Pancreas (tissue), 10 donors: ENCODE data around the gene ISCA2. TPM values are rescaled to one million over a fixed set of nuclear protein-coding genes. Genes with fewer than 3 reads are reported as not detected.

ENCODE experiments used
- ATAC-seq, 4 donors: fragments of 200-7000 bp; cut with Tn5 transposase; one replicate each; pipeline versions ENCODE4 v1.8.0 to v1.9.1; 2020; ENCODE audit warnings: mild to moderate bottlenecking in 4 of 4, moderate library complexity in 4 of 4
- DNase-seq, 6 donors: peaks; one replicate each; pipeline ENCODE4 v3.0.0-alpha.2; 2020
- FAIRE-seq: peaks from 2 replicates; lab custom pipeline; 2012; peaks lifted over from hg19 to GRCh38; lab: Jason Lieb, UNC
- H3K27ac ChIP-seq, 4 donors: fragments of 200-600 bp; sonication (generic); 1 replicate in 3 of 4; 2 replicates in 1 of 4; pipeline versions ENCODE4 v1.5.0 to v1.8.0; 2020
- H3K27me3 ChIP-seq, 4 donors: fragments of 200-600 bp; one replicate each; pipeline ENCODE4 v1.8.0; 2021
- H3K36me3 ChIP-seq, 3 donors: fragments of 200-600 bp; sonication (generic) in 1 of 3; one replicate each; pipeline versions ENCODE4 v1.5.0 to v1.8.0; 2020 to 2021
- H3K4me1 ChIP-seq, 3 donors: fragments of 200-600 bp; one replicate each; pipeline ENCODE4 v1.8.0; 2021
- H3K4me3 ChIP-seq, 4 donors: fragments of 200-600 bp; sonication (generic) in 2 of 4; one replicate each; pipeline versions ENCODE4 v1.5.0 to v1.8.0; 2020 to 2021
- H3K9me3 ChIP-seq, 4 donors: fragments of 200-600 bp; one replicate each; pipeline ENCODE4 v1.8.0; 2021
- CTCF ChIP-seq, 4 donors: fragments of 200-600 bp; sonication (generic) in 3 of 4; IDR thresholded peaks; one replicate each; pipeline versions ENCODE4 v1.5.0 to v1.8.0; 2021; ENCODE audit warnings: antibody characterized with exemption in 4 of 4
- WGBS, 2 donors: extraction: QIAGEN DNeasy Blood & Tissue Kit; methylation state at CpG; one replicate each; pipeline ENCODE4 v1.1.7; 2013; 5-methylcytosine and 5-hydroxymethylcytosine counted together
- intact Hi-C, 3 donors: fragments of 100-400 bp; cut with DNase I; formaldehyde crosslinking; loops; one replicate each; pipeline versions ENCODE4 v1.11.1 to v1.14.2; 2022
- polyA plus RNA-seq, 2 donors: library from polyadenylated mRNA; stranded (reverse); fragments of 200-250 nt; gene quantifications; one replicate each; pipeline ENCODE4 v1.2.3, GENCODE V29; 2013
- total RNA-seq, 6 donors: library from RNA; stranded (reverse); fragmentation: NEBNext Ultra II Directional in 4 of 6; extraction: Animal tissue kit (Norgen Biotek cat#: 25700) in 4 of 6; gene quantifications; one replicate each; pipeline versions ENCODE4 v1.2.1 to v1.2.4, GENCODE V29; 2021 to 2023
- donor health status: healthy with polysubstance abuse.
- donor health status: DM: no; HTN: no; CAD: no; lungs with moderate emphysema.
- donor health status: DM: no; HTN: no; CAD: no.
- donor health status: control.
- donor health status: control.
- donor health status: Bipolar disorder and iron deficiency.
- donor health status: DM: yes; HTN: yes; CAD: no.
- donor health status: DM: no; HTN: no; CAD: no.
- donor health status: DM: no; HTN: no; CAD: no.
- donor health status: DM: yes; HTN: yes; CAD: no.

The ISCA2 gene
- total and polyA plus RNA-seq, 8 donors, result 7.7 to 23.4 (median 10.0) TPM

- intact Hi-C loops, result loop anchor here in 1 of 3 donors (10.0 kb wide), 1 partner anchor 110 kb away; no protein-coding TSS in a partner anchor
Observed at GRCh38 chr14:74474376-74474775, 19.2 kb upstream of the ISCA2 start.

GRCh38 chr14:74475678-74476077, 17.9 kb upstream of the ISCA2 start:
- intact Hi-C loops, result loop anchor here in 1 of 3 donors (10.0 kb wide), 1 partner anchor 111 kb away; no protein-coding TSS in a partner anchor
- Histone ChIP-seq H3K27ac (no peak overlapping the region), H3K36me3 (peaks cover 0 to 11% (median 0%) of the 10 kb centered on the region in 3 donors), H3K4me3 (no peak overlapping the region), H3K4me1 (no peaks in the 10 kb centered on the region), H3K27me3 (no peaks in the 10 kb centered on the region), H3K9me3 (no peaks in the 10 kb centered on the region)
- no peak for FAIRE-seq
- peak in 1 of 4 donors; percentile 16 for ATAC-seq
- DNase-seq, result no peak
- WGBS, 2 donors, result 60 to 75% methylated on average over 3 of the region's 3 CpGs
- no peak for TF ChIP-seq CTCF (IDR thresholded peaks at IDR 0.05)

More at GRCh38 chr14:74474376-74474775, 19.2 kb upstream of the ISCA2 start:
- FAIRE-seq (no peak), ATAC-seq (peak in 1 of 4 donors; percentile 11), DNase-seq (no peak)
- Histone ChIP-seq H3K27me3 (no peaks in the 10 kb centered on the region), H3K4me1 (no peaks in the 10 kb centered on the region), H3K4me3 (no peak overlapping the region), H3K36me3 (no peaks in the 10 kb centered on the region), H3K9me3 (no peaks in the 10 kb centered on the region), H3K27ac (no peak overlapping the region)
- 87 to 88% methylated on average over 2 of the region's 2 CpGs for WGBS, 2 donors
- no peak for TF ChIP-seq CTCF (IDR thresholded peaks at IDR 0.05)

- Histone ChIP-seq H3K9me3 (no peaks in the 10 kb centered on the region), H3K4me3 (no peak overlapping the region), H3K36me3 (peaks cover 0 to 15% (median 0%) of the 10 kb centered on the region in 3 donors), H3K4me1 (no peaks in the 10 kb centered on the region), H3K27me3 (no peaks in the 10 kb centered on the region), H3K27ac (no peak overlapping the region)
- TF ChIP-seq CTCF (IDR thresholded peaks at IDR 0.05), result no peak
- peak in 1 of 6 donors; percentile 15 for DNase-seq
- WGBS, 2 donors, result 35 to 44% methylated on average over 4 of the region's 4 CpGs
- intact Hi-C loops, result loop anchor here in 1 of 3 donors (10.0 kb wide), 1 partner anchor 111 kb away; no protein-coding TSS in a partner anchor
- ATAC-seq, result peak; percentile 37 to 91 (median 70)
- FAIRE-seq, result no peak
Observed at GRCh38 chr14:74476107-74476506, 17.5 kb upstream of the ISCA2 start.

- no peak overlapping the region for H3K4me3 ChIP-seq
- no peaks in the 10 kb centered on the region for H3K9me3 ChIP-seq
- no peak for TF ChIP-seq CTCF (IDR thresholded peaks at IDR 0.05)
- intact Hi-C loops, result loop anchor here in 1 of 3 donors (10.0 kb wide), 1 partner anchor 112 kb away; no protein-coding TSS in a partner anchor
- H3K27ac ChIP-seq, result no peak overlapping the region
- ATAC-seq (no peak), FAIRE-seq (no peak), DNase-seq (no peak)
- no peaks in the 10 kb centered on the region for H3K4me1 ChIP-seq
- no peaks in the 10 kb centered on the region for H3K27me3 ChIP-seq
- H3K36me3 ChIP-seq, result peaks cover 0 to 17% (median 1%) of the 10 kb centered on the region in 3 donors
- WGBS, 2 donors, result 70 to 76% methylated on average over 3 of the region's 3 CpGs
Observed at GRCh38 chr14:74476607-74477006, 17.0 kb upstream of the ISCA2 start.

- ATAC-seq (peak in 3 of 4 donors; percentile 62 to 70 (median 66)), FAIRE-seq (no peak), DNase-seq (no peak)
- Histone ChIP-seq H3K4me3 (no peak overlapping the region), H3K9me3 (no peaks in the 10 kb centered on the region), H3K27ac (no peak overlapping the region), H3K36me3 (peaks cover 0 to 24% (median 10%) of the 10 kb centered on the region in 3 donors), H3K27me3 (no peaks in the 10 kb centered on the region), H3K4me1 (no peaks in the 10 kb centered on the region)
- TF ChIP-seq CTCF (IDR thresholded peaks at IDR 0.05), result peak in 2 of 4 donors; percentile 43
- intact Hi-C loops, result loop anchor here in 1 of 3 donors (10.0 kb wide), 1 partner anchor 114 kb away; no protein-coding TSS in a partner anchor
- WGBS, 2 donors, result 95 to 100% methylated on average over 2 of the region's 2 CpGs
Observed at GRCh38 chr14:74478996-74479635, 14.4 kb upstream of the ISCA2 start.
